GM19351 (cell line): ENCODE results near the gene KRTAP4-8.
"Not testable (repeated sequence)": the region's sequence is repeated elsewhere in the genome, so short reads cannot be mapped to it uniquely, and the experiment has no call there.

Source experiments
- ATAC-seq: cut with Tn5 transposase; IDR thresholded peaks from one replicate; pipeline ENCODE4 v1.9.1; 2021; ENCODE audit warnings: mild to moderate bottlenecking, moderate library complexity; ENCODE audit not compliant: unreplicated experiment

KRTAP4-8 gene

DNA sequence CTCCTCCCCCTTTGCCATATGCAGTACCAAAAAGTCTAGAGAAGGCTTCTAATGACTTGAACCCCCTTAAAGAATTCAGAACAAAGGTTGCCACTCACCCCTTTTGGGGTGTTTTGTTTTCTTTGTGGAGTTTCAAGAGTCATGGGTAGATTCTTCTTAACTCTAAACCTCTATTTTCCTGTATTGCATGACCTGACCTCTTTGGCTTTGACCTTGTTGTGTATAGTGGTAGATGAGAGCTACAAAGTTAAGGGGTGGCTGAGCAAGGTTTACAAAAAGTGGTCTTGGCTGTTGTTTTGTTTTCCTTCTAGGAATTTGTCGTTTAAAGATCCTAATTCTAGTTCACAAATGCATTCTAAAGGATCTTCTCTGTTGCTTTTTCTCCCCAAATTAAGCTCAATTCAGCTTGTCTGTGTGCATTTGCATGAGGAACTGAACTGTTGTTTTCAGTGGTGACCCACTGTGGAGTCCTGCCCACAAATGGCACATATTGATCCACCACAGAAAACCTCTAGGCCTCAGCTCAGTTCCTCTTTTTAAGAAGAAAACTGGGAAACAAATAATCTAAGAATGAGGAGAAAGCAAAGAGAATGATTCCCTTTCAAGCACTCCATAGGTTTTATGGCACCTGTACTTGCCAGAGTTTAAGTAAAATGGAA, 10.9 kb upstream of the KRTAP4-8 start:
- ATAC-seq, result not testable (repeated sequence)

DNA sequence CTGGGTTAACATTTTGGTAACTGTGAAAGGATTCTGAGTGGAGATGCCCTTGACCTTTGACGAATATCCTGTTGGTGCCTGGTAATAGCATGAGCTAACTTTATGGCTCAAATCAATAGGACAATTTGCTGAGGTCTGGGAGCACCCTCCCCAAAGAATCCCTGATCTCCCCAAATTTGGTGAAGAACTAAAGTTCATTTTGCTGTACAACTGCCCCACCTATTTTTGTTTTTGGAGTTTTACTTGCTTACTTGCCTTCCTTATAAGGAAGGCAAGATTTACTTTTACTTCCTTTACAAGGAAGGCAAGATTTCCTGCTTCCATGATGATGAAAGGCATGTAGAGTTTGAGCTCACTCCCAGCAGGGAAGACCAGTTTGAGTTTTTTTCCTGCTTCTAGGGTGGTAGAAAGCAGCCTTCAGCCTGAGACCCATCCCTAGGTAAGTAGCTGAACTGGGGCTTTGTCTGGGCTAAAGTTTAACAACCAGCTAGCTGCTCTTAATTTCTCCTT, 10.1 kb upstream of the KRTAP4-8 start:
- ATAC-seq, result no peak

DNA sequence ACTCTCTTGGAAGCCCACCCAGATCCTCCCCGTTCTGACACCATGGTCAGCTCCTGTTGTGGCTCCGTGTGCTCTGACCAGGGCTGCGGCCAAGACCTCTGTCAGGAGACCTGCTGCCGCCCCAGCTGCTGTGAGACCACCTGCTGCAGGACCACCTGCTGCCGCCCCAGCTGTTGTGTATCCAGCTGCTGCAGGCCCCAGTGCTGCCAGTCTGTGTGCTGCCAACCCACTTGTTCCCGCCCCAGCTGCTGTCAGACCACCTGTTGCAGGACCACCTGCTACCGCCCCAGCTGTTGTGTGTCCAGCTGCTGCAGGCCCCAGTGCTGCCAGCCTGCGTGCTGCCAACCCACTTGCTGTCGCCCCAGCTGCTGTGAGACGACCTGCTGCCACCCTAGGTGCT, 7.4 kb upstream of the KRTAP4-8 start, which contains the start of gene KRTAP4-9:
KRTAP4-9 (plus strand) TSS at position 43 of the 400 bp plus-strand sequence; CDS start at position 43, 0 bp downstream.
- ATAC-seq, result not testable (repeated sequence)

DNA sequence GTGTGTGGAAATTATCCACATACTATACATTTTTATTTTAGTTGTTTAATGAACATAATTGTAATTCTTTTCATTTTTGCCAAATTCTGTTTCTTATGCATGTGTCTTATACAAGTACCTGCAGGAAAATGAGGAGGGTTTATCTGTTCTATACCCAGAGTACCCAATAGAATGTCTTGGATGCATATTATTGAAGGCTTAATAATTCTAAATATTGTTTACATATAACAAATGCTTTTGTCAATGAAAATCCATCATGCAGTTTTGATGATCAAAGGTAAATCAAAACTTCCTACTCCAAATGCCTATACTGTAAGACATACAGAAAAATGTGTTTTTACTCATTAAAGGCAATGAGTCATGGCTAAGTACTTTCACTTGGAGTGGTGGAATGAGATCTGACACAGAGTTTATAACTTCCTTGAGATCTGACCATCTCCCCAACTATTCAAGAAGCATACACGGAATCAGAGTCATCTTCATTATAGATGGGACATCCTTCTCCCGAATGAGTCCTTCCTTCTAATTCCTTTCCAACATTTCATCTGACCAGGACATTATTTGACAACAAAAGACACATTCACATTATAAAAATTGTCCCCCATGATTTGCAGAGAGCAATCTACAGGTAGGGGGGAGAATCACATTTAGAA, 6.6 kb upstream of the KRTAP4-8 start:
- not testable (repeated sequence) for ATAC-seq

DNA sequence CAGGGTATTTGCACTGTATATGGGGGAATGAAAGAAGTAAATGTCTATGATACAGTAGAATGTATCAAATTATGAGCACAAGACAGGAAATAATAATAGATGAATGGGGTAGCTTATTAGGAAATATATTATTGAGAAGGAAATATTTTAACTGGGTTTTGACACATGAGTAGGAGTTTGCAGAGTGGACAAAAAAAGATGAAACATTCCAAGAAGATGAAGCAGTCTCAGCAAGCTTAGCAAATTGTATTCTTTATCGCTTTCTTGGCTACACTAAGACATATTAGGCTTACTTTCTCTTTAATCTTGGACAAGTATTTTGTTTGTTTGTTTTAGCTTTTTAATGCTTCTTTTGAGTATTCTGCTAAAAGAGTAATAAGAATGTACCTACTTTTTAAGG, 6.0 kb upstream of the KRTAP4-8 start:
- ATAC-seq, result no peak

DNA sequence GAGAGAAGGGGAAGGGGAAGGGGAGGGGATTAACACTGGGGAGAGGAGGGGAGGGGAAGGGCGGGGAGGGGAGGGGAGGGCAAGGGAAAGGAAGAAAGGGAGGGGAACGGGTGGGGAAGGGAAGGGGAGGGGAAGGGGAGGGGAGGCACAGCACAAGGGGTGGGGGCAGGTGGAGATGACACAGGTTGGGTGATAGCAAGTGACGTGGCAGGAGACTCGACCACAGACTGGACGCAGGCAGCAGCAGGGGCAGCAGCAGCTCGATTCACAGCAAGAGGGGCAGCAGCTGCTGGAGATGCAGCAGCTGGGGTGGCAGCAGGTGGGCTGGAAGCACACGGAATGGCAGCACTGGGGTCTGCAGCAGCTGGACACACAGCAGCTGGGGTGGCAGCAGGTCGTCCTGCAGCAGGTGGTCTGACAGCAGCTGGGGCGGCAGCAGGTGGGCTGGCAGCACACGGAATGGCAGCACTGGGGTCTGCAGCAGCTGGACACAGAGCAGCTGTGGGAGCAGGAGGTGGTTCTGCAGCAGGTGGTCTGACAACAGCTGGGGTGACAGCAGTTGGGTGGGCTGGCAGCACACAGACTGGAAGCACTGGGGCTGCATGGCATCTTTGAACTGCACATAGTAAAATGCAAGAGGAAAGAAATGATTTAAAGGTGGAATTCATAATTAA, 3.8 kb upstream of the KRTAP4-8 start, which contains the start of gene KRTAP4-16:
KRTAP4-16 (minus strand) TSS at position 624 of the 674 bp plus-strand sequence; CDS start at position 624, 0 bp downstream.
- no peak for ATAC-seq

DNA sequence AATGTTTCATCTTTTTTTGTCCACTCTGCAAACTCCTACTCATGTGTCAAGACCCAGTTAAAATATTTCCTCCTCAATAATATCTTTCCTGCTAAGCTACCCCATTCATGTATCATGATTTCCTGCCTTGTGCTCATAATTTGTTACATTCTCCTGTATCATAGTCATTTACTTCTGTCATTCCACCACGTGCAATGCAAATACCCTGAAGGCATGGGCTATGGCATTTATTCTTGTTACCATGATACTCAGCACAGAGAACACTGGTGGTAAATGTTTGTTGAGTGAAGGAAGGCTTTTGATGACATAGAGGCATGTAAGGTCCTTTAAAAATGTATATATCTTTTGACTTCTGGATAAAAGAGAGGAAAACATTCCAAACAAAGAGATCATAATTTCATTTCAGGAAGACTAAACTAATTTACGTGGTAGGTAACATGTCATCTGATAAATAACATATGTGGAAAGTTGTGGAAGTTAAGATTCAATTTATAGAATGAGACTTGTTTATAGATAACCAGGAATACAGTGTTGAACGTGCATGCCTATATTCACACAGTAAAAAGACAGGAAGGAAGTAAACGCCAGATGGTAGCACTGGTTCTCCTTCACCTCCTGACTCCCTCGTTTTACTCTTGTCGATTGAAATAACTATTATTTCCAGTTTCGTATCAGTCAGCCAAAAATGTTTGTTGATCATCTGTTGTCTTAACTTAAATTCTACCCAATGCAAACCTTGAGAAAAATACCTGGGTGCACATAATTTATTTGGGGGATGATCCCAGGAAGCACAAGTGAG, 1.9 kb upstream of the KRTAP4-8 start:
- ATAC-seq, result not testable (repeated sequence)

DNA sequence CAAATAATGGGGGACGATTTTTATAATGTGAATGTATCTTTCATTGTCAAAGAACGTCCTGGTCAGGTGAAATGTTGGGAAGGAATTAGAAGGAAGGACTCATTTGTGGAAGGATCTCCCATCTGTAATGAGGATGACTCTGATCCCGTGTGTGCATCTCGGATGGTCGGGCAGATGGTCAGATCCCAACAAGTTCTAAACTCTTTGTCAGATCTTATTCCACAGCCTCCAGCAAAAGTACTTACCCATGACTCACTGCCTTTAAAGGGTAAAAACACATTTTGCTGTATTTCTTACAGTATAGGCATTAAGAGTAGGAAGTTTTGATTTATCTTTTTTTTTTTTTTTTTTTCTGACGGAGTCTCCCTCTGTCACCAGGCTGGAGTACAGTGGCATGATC, 539 bp upstream of the KRTAP4-8 start:
- ATAC-seq, result no peak

DNA sequence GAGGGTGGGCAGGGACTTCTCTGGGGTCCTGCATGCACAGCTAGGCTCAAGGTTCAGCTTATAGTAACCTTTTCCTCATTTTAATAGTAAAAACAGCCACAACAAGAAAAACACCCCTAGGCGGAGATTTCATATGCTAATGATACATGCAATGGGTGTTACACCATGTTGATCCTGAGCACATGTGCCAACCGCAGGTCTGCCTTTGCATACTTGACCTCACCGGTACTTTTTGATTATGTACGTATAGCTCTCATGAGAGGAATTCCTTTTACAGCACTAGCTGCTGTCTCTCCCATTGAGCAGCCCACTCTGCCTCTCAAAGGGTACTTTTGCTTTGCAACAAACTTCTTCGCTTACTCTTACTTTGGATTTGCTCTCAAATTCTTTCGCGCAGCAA, 1.9 kb downstream of the KRTAP4-8 start:
- ATAC-seq, result no peak

DNA sequence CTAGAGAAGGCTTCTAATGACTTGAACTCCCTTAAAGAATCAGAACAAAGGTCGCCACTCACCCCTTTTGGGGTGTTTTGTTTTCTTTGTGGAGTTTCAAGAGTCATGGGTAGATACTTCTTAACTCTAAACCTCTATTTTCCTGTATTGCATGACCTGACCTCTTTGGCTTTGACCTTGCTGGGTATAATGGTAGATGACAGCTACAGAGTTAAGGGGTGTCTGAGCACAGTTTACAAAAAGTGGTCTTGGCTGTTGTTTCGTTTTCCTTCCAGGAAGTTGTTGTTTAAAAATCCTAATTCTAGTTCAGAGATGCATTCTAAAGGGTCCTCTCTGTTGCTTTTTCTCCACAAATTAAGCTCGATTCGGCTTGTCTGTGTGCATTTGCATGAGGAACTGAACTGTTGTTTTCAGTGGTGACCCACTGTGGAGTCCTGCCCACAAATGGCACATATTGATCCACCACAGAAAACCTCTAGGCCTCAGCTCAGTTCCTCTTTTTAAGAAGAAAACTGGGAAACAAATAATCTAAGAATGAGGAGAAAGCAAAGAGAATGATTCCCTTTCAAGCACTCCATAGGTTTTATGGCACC, 9.1 kb downstream of the KRTAP4-8 start:
- not testable (repeated sequence) for ATAC-seq

DNA sequence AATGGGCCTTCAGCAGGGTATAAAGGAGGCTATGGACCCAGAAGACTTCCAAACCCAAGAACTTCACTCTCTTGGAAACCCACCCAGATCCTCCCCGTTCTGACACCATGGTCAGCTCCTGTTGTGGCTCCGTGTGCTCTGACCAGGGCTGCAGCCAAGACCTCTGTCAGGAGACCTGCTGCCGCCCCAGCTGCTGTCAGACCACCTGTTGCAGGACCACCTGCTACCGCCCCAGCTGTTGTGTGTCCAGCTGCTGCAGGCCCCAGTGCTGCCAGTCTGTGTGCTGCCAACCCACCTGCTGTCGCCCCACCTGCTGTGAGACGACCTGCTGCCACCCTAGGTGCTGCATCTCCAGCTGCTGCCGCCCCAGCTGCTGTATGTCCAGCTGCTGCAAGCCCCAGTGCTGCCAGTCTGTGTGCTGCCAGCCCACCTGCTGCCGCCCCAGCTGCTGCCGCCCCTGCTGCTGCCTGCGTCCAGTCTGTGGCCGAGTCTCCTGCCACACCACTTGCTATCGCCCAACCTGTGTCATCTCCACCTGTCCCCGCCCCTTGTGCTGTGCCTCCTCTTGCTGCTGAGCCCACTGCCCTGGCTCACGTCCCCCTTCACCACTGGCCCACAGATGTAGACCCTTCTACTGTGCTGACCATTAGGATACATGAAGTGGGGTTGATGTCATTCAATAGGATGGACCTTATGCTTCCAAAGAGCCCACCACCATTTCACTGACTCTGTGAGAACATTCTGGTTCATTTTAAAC, 13.7 kb downstream of the KRTAP4-8 start, which contains the start of gene KRTAP4-7:
KRTAP4-7 (plus strand) TSS at position 51 of the 757 bp plus-strand sequence; CDS start at position 108, 57 bp downstream.
- ATAC-seq, result not testable (repeated sequence)

DNA sequence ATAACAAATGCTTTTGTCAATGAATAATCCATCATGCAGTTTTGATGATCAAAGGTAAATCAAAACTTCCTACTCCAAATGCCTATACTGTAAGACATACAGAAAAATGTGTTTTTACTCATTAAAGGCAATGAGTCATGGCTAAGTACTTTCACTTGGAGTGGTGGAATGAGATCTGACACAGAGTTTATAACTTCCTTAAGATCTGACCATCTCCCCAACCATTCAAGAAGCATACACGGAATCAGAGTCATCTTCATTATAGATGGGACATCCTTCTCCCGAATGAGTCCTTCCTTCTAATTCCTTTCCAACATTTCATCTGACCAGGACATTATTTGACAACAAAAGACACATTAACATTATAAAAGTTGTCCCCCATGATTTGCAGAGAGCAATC, 14.5 kb downstream of the KRTAP4-8 start:
- ATAC-seq, result not testable (repeated sequence)

DNA sequence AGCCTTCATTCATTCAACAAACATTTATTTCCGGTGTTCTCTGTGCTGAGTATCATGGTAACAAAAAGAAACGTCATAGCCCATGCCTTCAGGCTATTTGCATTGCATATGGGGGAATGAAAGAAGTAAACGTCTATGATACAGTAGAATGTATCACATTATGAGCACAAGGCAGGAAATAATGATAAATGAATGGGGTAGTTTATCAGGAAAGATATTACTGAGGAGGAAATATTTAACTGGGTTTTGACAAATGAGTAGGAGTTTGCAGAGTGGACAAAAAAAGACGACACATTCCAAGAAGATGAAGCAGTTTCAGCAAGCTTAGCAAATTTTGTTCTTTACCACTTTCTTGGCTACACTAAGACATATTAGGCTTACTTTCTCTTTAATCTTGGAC, 15.3 kb downstream of the KRTAP4-8 start:
- ATAC-seq, result no peak

DNA sequence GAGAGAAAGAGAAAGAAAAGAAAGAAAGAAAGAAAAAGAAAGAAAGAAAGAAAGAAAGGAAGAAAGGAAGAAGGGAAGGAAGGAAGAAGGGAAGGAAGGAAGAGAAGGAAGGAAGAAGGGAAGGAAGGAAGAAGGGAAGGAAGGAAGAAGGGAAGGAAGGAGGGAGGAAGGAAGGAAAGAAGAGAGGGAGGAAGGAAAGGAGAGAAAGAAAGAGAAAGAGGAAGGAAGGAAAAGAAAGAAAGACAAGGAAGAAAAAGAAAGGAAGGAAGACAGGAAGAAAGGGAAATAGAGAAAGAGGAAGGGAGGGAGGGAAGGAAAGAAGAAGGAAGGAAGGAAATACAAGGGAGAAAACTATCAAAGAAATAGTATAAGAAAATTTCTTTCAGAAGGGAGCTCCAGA, 21.2 kb downstream of the KRTAP4-8 start:
- ATAC-seq, result no peak

DNA sequence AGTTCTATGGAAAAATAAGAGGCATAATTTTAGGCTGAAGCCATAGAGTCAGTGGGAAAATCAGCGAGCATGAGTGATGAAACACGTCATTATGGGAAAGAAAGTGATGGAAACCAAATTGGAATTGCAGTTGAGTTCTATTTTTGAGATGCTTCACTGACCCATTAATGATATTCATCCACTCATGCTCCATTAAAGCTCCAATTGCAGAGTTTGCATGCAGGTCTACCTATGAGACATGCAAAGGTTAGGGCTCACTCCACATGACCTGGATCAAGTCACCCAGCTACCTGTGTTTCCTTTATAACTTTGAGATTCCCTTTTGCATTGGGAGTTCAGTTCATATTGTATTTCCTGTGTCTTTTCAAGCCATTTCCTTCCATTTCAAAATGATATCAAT, 24.3 kb downstream of the KRTAP4-8 start:
- no peak for ATAC-seq

DNA sequence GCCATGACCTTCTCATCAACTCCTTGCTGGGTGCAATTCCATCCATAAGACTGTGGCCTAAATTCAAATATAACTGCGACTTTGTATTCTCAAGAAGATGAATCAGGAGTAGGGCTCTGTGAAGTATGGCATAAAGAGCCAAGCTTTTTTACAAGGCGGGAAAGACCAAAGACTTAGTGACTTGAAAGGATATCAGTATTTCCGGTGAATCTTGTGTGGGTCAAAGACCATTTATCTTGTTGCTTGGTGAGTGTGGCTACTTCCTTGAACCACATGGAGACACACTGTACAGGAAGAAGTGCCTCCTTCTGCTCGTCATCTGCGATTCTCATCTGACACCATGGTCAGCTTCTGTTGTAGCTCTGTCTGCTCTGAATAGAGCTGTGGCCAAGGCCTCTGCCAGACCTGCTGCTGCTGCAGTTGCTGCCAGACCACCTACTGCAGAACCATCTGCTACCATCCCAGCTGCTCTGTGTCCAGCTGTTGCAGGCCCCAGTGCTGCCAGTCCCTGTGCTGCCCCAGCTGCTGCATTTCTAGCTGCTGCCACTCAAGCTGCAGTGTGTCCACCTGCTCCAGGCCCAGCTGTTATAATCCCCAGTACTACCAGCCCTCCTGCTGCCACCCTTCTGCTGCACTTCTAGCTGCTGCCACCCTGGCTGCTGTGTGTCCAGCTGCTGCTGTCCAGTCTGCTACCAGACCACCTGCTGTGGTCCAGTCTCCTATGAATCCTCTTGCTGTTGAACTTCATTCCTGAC, 26.2 kb downstream of the KRTAP4-8 start:
- no peak for ATAC-seq

DNA sequence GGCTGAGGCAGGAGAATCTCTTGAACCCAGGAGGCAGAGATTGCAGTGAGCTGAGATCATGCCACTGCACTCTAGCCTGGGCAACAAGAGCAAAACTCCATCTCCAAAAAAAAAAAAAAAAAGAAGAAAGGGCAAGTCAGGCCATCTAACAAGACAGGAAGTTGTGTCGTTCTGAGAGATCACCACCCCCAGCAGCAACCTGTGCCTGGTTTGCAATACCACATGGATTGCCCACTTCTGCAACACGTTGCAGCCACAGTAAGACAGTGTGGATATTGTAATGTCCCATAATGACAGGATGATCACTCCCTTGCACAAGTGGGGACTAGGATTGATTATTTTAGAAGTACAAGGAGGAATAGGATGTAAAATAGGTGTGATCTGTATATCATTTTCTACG, 28.9 kb downstream of the KRTAP4-8 start:
- no peak for ATAC-seq

DNA sequence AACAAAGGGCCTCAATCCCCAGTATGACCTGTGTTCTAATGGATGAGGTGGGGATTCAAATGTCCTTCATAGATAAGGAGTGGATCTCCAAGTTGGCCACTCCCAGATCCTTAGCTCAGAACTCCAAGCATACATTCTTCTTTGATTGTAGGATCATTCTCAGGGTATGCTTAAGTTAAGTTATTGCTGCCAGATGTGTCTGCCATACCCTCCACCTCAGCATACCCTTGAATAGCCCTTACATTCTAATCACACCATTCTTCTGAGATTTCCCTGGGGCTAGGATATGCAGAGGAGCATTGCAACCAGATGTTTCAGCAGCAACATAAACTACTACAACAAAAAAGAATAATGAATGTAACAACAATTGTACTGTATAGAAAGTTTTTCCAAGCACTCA, 30.7 kb downstream of the KRTAP4-8 start:
- no peak for ATAC-seq
